HEK293 (cell line): ENCODE data around the gene MYOF.

ENCODE experiments used
- CTCF ChIA-PET: fragments of 350-600 bp; formaldehyde crosslinking; extraction: SDS; loops from one replicate; lab custom pipeline; 2021; ENCODE audit warnings: antibody characterized with exemption; lab: Yijun Ruan, JAX
- POLR2A ChIA-PET: fragments of 300-600 bp; formaldehyde crosslinking; extraction: SDS; loops from one replicate; lab custom pipeline; 2020; ENCODE audit warnings: antibody characterized with exemption, inconsistent platforms; lab: Yijun Ruan, JAX
- H3K27ac ChIP-seq: fragments of 200-500 bp; sonication (Bioruptor generic); 2 replicates; pipeline ENCODE4 v1.5.1; 2014; ENCODE audit warnings: low read depth, low read length, control low read depth, inconsistent platforms; ENCODE audit errors: extremely low read depth
- H3K36me3 ChIP-seq, 2 experiments: fragments of 200-500 bp in 1 of 2; sonication (Bioruptor generic) in 1 of 2; 1 replicate in 1 of 2; 2 replicates in 1 of 2; pipeline ENCODE4 v1.5.1; 2014 to 2017; ENCODE audit warnings: inconsistent platforms in 2 of 2, low read length in 2 of 2; ENCODE audit not compliant: control insufficient read depth in 2 of 2, insufficient read depth in 1 of 2
- H3K4me1 ChIP-seq: fragments of 200-500 bp; sonication (Bioruptor generic); 2 replicates; pipeline ENCODE4 v1.5.1; 2014; ENCODE audit warnings: mild to moderate bottlenecking, low read length, inconsistent platforms; ENCODE audit not compliant: control insufficient read depth, insufficient read depth
- H3K4me3 ChIP-seq: 2 replicates; pipeline ENCODE4 v1.5.1; 2011; ENCODE audit warnings: low read depth, mild to moderate bottlenecking, control low read depth, low read length, moderate library complexity
- H3K9me3 ChIP-seq: fragments of 200-500 bp; sonication (Bioruptor generic); 2 replicates; pipeline ENCODE4 v1.5.1; 2014; ENCODE audit warnings: low read depth, low read length, inconsistent platforms; ENCODE audit not compliant: control insufficient read depth, insufficient read depth
- ATF2 ChIP-seq: fragments of 450-650 bp; formaldehyde crosslinking; IDR thresholded peaks from 2 replicates; pipeline ENCODE4 v1.5.1; 2016; ENCODE audit warnings: missing biosample characterization, missing genetic modification characterization, low read depth
- BCL11A ChIP-seq: fragments of 450-650 bp; formaldehyde crosslinking; IDR thresholded peaks from 2 replicates; pipeline ENCODE4 v1.5.1; 2016; ENCODE audit warnings: low read depth, missing biosample characterization, missing genetic modification characterization
- GFI1B ChIP-seq: fragments of 450-650 bp; formaldehyde crosslinking; IDR thresholded peaks from 2 replicates; pipeline ENCODE4 v1.5.1; 2016; ENCODE audit warnings: missing biosample characterization, missing genetic modification characterization
- KLF1 ChIP-seq: fragments of 450-650 bp; formaldehyde crosslinking; IDR thresholded peaks from 2 replicates; pipeline ENCODE4 v1.5.1; 2016; ENCODE audit warnings: missing biosample characterization, missing genetic modification characterization
- KLF9 ChIP-seq: fragments of 450-650 bp; formaldehyde crosslinking; IDR thresholded peaks from 2 replicates; pipeline ENCODE4 v1.5.1; 2016; ENCODE audit warnings: missing biosample characterization, missing genetic modification characterization, low read depth
- RBAK ChIP-seq: fragments of 450-650 bp; formaldehyde crosslinking; IDR thresholded peaks from 2 replicates; pipeline ENCODE4 v1.5.1; 2016; ENCODE audit warnings: missing biosample characterization, missing genetic modification characterization
- WT1 ChIP-seq: fragments of 450-650 bp; formaldehyde crosslinking; IDR thresholded peaks from 2 replicates; pipeline ENCODE4 v1.5.1; 2016; ENCODE audit warnings: missing biosample characterization, missing genetic modification characterization
- ZNF140 ChIP-seq: fragments of 450-650 bp; formaldehyde crosslinking; IDR thresholded peaks from 2 replicates; pipeline ENCODE4 v1.5.1; 2016; ENCODE audit warnings: missing biosample characterization, missing genetic modification characterization
- ZNF202 ChIP-seq: fragments of 450-650 bp; formaldehyde crosslinking; IDR thresholded peaks from 2 replicates; pipeline ENCODE4 v1.5.1; 2016; ENCODE audit warnings: missing biosample characterization, missing genetic modification characterization, borderline replicate concordance
- ZNF350 ChIP-seq: fragments of 450-650 bp; formaldehyde crosslinking; IDR thresholded peaks from 2 replicates; pipeline ENCODE4 v1.5.0; 2017; ENCODE audit warnings: missing biosample characterization, mild to moderate bottlenecking, missing genetic modification characterization
- ZNF426 ChIP-seq: fragments of 450-650 bp; formaldehyde crosslinking; IDR thresholded peaks from 2 replicates; pipeline ENCODE4 v1.5.1; 2017; ENCODE audit warnings: missing biosample characterization, missing genetic modification characterization, mild to moderate bottlenecking, inconsistent platforms, moderate library complexity
- ZNF561 ChIP-seq: fragments of 450-650 bp; IDR thresholded peaks from 2 replicates; pipeline ENCODE4 v1.5.1; 2018; ENCODE audit warnings: missing biosample characterization, missing genetic modification characterization, borderline replicate concordance
- ZNF585B ChIP-seq: fragments of 450-650 bp; formaldehyde crosslinking; IDR thresholded peaks from 2 replicates; pipeline ENCODE4 v1.5.1; 2016; ENCODE audit warnings: missing biosample characterization, missing genetic modification characterization
- ZNF692 ChIP-seq: fragments of 450-650 bp; formaldehyde crosslinking; IDR thresholded peaks from 2 replicates; pipeline ENCODE4 v1.5.1; 2016; ENCODE audit warnings: missing biosample characterization, missing genetic modification characterization
- TF ChIP-seq, protein P1 (sequence below): fragments of 450-650 bp; IDR thresholded peaks from 2 replicates; pipeline ENCODE4 v1.5.1; 2018; ENCODE audit warnings: missing biosample characterization, missing genetic modification characterization
- TF ChIP-seq, protein P2 (sequence below): fragments of 450-650 bp; formaldehyde crosslinking; IDR thresholded peaks from 2 replicates; pipeline ENCODE4 v1.5.1; 2016; ENCODE audit warnings: missing biosample characterization, missing genetic modification characterization, borderline replicate concordance
- TF ChIP-seq, protein P3 (sequence below): fragments of 450-650 bp; formaldehyde crosslinking; IDR thresholded peaks from 2 replicates; pipeline ENCODE4 v1.5.1; 2016; ENCODE audit warnings: missing biosample characterization, missing genetic modification characterization
- TF ChIP-seq, protein P4 (sequence below): fragments of 450-650 bp; formaldehyde crosslinking; IDR thresholded peaks from 2 replicates; pipeline ENCODE4 v1.5.1; 2017; ENCODE audit warnings: missing biosample characterization, missing genetic modification characterization
- TF ChIP-seq, protein P5 (sequence below): fragments of 450-650 bp; formaldehyde crosslinking; IDR thresholded peaks from 2 replicates; pipeline ENCODE4 v1.5.1; 2016; ENCODE audit warnings: missing biosample characterization, missing genetic modification characterization, borderline replicate concordance

Gene MYOF

GRCh38 chr10:93459466-93459865, 22.7 kb downstream of the MYOF start:
- no peak overlapping the region for H3K4me3 ChIP-seq
- no peaks in the 10 kb centered on the region for H3K4me1 ChIP-seq
- ChIA-PET POLR2A (interaction anchor here (0.8 to 2.2 kb wide), 8 partner anchors 9 to 79 kb away, joined by 3 to 14 read pairs (median 4); partner anchors contain the start of gene MYOF), CTCF (interaction anchor here (0.6 to 5.1 kb wide), 6 partner anchors 17 to 220 kb away, joined by 3 to 33 read pairs (median 4); partner anchors contain the start of gene MYOF)
- TF ChIP-seq RBAK (tag by site-specific recombination) (no peak), ZNF426 (no peak), ZNF140 (no peak), WT1 (tag by site-specific recombination) (no peak), GFI1B (tag by site-specific recombination) (no peak), ZNF561 (tag by site-specific recombination) (no peak), KLF1 (tag by site-specific recombination) (no peak), BCL11A (tag by site-specific recombination) (no peak), ZNF692 (tag by site-specific recombination) (no peak), ZNF585B (tag by site-specific recombination) (no peak), KLF9 (tag by site-specific recombination) (no peak), ZNF202 (tag by site-specific recombination) (no peak), ZNF350 (tag by site-specific recombination) (no peak), ATF2 (no peak)
- TF ChIP-seq, protein P1, sequence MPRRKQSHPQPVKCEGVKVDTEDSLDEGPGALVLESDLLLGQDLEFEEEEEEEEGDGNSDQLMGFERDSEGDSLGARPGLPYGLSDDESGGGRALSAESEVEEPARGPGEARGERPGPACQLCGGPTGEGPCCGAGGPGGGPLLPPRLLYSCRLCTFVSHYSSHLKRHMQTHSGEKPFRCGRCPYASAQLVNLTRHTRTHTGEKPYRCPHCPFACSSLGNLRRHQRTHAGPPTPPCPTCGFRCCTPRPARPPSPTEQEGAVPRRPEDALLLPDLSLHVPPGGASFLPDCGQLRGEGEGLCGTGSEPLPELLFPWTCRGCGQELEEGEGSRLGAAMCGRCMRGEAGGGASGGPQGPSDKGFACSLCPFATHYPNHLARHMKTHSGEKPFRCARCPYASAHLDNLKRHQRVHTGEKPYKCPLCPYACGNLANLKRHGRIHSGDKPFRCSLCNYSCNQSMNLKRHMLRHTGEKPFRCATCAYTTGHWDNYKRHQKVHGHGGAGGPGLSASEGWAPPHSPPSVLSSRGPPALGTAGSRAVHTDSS (tag by site-specific recombination) = no peak
- TF ChIP-seq, protein P2, sequence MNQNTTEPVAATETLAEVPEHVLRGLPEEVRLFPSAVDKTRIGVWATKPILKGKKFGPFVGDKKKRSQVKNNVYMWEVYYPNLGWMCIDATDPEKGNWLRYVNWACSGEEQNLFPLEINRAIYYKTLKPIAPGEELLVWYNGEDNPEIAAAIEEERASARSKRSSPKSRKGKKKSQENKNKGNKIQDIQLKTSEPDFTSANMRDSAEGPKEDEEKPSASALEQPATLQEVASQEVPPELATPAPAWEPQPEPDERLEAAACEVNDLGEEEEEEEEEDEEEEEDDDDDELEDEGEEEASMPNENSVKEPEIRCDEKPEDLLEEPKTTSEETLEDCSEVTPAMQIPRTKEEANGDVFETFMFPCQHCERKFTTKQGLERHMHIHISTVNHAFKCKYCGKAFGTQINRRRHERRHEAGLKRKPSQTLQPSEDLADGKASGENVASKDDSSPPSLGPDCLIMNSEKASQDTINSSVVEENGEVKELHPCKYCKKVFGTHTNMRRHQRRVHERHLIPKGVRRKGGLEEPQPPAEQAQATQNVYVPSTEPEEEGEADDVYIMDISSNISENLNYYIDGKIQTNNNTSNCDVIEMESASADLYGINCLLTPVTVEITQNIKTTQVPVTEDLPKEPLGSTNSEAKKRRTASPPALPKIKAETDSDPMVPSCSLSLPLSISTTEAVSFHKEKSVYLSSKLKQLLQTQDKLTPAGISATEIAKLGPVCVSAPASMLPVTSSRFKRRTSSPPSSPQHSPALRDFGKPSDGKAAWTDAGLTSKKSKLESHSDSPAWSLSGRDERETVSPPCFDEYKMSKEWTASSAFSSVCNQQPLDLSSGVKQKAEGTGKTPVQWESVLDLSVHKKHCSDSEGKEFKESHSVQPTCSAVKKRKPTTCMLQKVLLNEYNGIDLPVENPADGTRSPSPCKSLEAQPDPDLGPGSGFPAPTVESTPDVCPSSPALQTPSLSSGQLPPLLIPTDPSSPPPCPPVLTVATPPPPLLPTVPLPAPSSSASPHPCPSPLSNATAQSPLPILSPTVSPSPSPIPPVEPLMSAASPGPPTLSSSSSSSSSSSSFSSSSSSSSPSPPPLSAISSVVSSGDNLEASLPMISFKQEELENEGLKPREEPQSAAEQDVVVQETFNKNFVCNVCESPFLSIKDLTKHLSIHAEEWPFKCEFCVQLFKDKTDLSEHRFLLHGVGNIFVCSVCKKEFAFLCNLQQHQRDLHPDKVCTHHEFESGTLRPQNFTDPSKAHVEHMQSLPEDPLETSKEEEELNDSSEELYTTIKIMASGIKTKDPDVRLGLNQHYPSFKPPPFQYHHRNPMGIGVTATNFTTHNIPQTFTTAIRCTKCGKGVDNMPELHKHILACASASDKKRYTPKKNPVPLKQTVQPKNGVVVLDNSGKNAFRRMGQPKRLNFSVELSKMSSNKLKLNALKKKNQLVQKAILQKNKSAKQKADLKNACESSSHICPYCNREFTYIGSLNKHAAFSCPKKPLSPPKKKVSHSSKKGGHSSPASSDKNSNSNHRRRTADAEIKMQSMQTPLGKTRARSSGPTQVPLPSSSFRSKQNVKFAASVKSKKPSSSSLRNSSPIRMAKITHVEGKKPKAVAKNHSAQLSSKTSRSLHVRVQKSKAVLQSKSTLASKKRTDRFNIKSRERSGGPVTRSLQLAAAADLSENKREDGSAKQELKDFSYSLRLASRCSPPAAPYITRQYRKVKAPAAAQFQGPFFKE (tag by site-specific recombination) = no peak
- TF ChIP-seq, protein P3, sequence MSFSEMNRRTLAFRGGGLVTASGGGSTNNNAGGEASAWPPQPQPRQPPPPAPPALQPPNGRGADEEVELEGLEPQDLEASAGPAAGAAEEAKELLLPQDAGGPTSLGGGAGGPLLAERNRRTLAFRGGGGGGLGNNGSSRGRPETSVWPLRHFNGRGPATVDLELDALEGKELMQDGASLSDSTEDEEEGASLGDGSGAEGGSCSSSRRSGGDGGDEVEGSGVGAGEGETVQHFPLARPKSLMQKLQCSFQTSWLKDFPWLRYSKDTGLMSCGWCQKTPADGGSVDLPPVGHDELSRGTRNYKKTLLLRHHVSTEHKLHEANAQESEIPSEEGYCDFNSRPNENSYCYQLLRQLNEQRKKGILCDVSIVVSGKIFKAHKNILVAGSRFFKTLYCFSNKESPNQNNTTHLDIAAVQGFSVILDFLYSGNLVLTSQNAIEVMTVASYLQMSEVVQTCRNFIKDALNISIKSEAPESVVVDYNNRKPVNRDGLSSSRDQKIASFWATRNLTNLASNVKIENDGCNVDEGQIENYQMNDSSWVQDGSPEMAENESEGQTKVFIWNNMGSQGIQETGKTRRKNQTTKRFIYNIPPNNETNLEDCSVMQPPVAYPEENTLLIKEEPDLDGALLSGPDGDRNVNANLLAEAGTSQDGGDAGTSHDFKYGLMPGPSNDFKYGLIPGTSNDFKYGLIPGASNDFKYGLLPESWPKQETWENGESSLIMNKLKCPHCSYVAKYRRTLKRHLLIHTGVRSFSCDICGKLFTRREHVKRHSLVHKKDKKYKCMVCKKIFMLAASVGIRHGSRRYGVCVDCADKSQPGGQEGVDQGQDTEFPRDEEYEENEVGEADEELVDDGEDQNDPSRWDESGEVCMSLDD (tag by site-specific recombination) = no peak
- TF ChIP-seq, protein P4, sequence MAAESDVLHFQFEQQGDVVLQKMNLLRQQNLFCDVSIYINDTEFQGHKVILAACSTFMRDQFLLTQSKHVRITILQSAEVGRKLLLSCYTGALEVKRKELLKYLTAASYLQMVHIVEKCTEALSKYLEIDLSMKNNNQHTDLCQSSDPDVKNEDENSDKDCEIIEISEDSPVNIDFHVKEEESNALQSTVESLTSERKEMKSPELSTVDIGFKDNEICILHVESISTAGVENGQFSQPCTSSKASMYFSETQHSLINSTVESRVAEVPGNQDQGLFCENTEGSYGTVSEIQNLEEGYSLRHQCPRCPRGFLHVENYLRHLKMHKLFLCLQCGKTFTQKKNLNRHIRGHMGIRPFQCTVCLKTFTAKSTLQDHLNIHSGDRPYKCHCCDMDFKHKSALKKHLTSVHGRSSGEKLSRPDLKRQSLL (tag by site-specific recombination) = no peak
- TF ChIP-seq, protein P5, sequence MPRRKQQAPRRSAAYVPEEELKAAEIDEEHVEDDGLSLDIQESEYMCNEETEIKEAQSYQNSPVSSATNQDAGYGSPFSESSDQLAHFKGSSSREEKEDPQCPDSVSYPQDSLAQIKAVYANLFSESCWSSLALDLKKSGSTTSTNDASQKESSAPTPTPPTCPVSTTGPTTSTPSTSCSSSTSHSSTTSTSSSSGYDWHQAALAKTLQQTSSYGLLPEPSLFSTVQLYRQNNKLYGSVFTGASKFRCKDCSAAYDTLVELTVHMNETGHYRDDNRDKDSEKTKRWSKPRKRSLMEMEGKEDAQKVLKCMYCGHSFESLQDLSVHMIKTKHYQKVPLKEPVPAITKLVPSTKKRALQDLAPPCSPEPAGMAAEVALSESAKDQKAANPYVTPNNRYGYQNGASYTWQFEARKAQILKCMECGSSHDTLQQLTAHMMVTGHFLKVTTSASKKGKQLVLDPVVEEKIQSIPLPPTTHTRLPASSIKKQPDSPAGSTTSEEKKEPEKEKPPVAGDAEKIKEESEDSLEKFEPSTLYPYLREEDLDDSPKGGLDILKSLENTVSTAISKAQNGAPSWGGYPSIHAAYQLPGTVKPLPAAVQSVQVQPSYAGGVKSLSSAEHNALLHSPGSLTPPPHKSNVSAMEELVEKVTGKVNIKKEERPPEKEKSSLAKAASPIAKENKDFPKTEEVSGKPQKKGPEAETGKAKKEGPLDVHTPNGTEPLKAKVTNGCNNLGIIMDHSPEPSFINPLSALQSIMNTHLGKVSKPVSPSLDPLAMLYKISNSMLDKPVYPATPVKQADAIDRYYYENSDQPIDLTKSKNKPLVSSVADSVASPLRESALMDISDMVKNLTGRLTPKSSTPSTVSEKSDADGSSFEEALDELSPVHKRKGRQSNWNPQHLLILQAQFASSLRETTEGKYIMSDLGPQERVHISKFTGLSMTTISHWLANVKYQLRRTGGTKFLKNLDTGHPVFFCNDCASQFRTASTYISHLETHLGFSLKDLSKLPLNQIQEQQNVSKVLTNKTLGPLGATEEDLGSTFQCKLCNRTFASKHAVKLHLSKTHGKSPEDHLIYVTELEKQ (tag by site-specific recombination) = no peak
- no peaks in the 10 kb centered on the region for H3K36me3 ChIP-seq
- no peaks in the 10 kb centered on the region for H3K9me3 ChIP-seq
- no peak overlapping the region for H3K27ac ChIP-seq
